ENCODE measurements around the gene CDPF1. TPM values are rescaled to one million over a fixed set of nuclear protein-coding genes. Genes with fewer than 3 reads are reported as not detected.

The CDPF1 gene
- polyA plus RNA-seq, 1 donor (not counting 4 experiments of a cell fraction or from before 2014, with no cell fraction given): 5.9 TPM

GRCh38 chr22:46245511-46245910 is 4.6 kb downstream of the CDPF1 start:
- TF ChIP-seq CTCF (optimal IDR thresholded peaks at IDR 0.05 in 1 of 3, IDR thresholded peaks at IDR 0.05 in 1 of 3, conservative IDR thresholded peaks at IDR 0.05 in 1 of 3; ENCODE audit: extremely low read depth in 1 of 3, insufficient read depth in 2 of 3, low read length in 3 of 3): peak in 1 of 3 experiments; percentile 3
- TF ChIP-seq EZH2 (IDR thresholded peaks at IDR 0.05; ENCODE audit: low read length): no peak
- Histone ChIP-seq H3K9me3 (ENCODE audit: control insufficient read depth, low read depth, low read length) (no peaks in the 10 kb centered on the region), H3K4me1 (ENCODE audit: control insufficient read depth, extremely low read depth, insufficient read depth, low read length) (peaks cover 3% of the 10 kb centered on the region), H4K20me1 (ENCODE audit: control insufficient read depth, extremely low read depth, insufficient read depth, low read length) (no peaks in the 10 kb centered on the region), H3K79me2 (ENCODE audit: control insufficient read depth, insufficient read depth, low read length) (no peaks in the 10 kb centered on the region), H2AFZ (ENCODE audit: control insufficient read depth, low read length) (no peak overlapping the region), H3K27me3 (ENCODE audit: control insufficient read depth, extremely low read depth, insufficient read depth, low read length) (no peaks in the 10 kb centered on the region), H3K4me2 (ENCODE audit: control insufficient read depth, extremely low read depth, insufficient read depth, low read depth, low read length) (no peak overlapping the region), H3K36me3 (ENCODE audit: control insufficient read depth in 2 of 2, extremely low read depth in 1 of 2, insufficient read depth in 2 of 2, low read length in 2 of 2) (peaks cover 0 to 4% of the 10 kb centered on the region in 2 experiments), H3K9me1 (ENCODE audit: control insufficient read depth, extremely low read depth, insufficient read depth, low read length) (no peaks in the 10 kb centered on the region), H3K27ac (ENCODE audit: control insufficient read depth, insufficient read depth, low read length) (no peak overlapping the region), H3K9ac (ENCODE audit: control insufficient read depth, extremely low read depth, insufficient read depth, low read length) (no peak overlapping the region), H3K4me3 (ENCODE audit: control insufficient read depth in 2 of 3, extremely low read depth in 1 of 3, insufficient read depth in 2 of 3, low read depth in 1 of 3, low read length in 3 of 3) (no peak overlapping the region)
- DNase-seq (ENCODE audit: low read depth, low spot score) (no peak), FAIRE-seq (no peak)
- dilution Hi-C loops (cut with MboI; ENCODE audit: extremely low pct_ligation_motif_present, low sequenced_read_pairs): no loop called here

- Histone ChIP-seq H3K4me2 (ENCODE audit: control insufficient read depth, extremely low read depth, insufficient read depth, low read depth, low read length) (no peak overlapping the region), H3K9me1 (ENCODE audit: control insufficient read depth, extremely low read depth, insufficient read depth, low read length) (no peaks in the 10 kb centered on the region), H4K20me1 (ENCODE audit: control insufficient read depth, extremely low read depth, insufficient read depth, low read length) (no peaks in the 10 kb centered on the region), H3K27ac (ENCODE audit: control insufficient read depth, insufficient read depth, low read length) (no peak overlapping the region), H3K4me3 (ENCODE audit: control insufficient read depth in 2 of 3, extremely low read depth in 1 of 3, insufficient read depth in 2 of 3, low read depth in 1 of 3, low read length in 3 of 3) (no peak overlapping the region), H3K9me3 (ENCODE audit: control insufficient read depth, low read depth, low read length) (no peaks in the 10 kb centered on the region), H2AFZ (ENCODE audit: control insufficient read depth, low read length) (no peak overlapping the region), H3K27me3 (ENCODE audit: control insufficient read depth, extremely low read depth, insufficient read depth, low read length) (no peaks in the 10 kb centered on the region), H3K9ac (ENCODE audit: control insufficient read depth, extremely low read depth, insufficient read depth, low read length) (no peak overlapping the region), H3K36me3 (ENCODE audit: control insufficient read depth in 2 of 2, extremely low read depth in 1 of 2, insufficient read depth in 2 of 2, low read length in 2 of 2) (peaks cover 0 to 4% of the 10 kb centered on the region in 2 experiments), H3K79me2 (ENCODE audit: control insufficient read depth, insufficient read depth, low read length) (no peaks in the 10 kb centered on the region), H3K4me1 (ENCODE audit: control insufficient read depth, extremely low read depth, insufficient read depth, low read length) (peaks cover 3% of the 10 kb centered on the region)
- TF ChIP-seq EZH2 (IDR thresholded peaks at IDR 0.05; ENCODE audit: low read length): no peak
- dilution Hi-C loops (cut with MboI; ENCODE audit: extremely low pct_ligation_motif_present, low sequenced_read_pairs): loop anchor here (5.0 kb wide), 1 partner anchor 97 kb away; no protein-coding TSS in a partner anchor
- DNase-seq (ENCODE audit: low read depth, low spot score) (no peak), FAIRE-seq (no peak)
These were observed 5.3 kb downstream of the CDPF1 start for GRCh38 chr22:46244771-46245170.

GRCh38 chr22:46242076-46242475 is 8.0 kb downstream of the CDPF1 start:
- Histone ChIP-seq H3K36me3 (ENCODE audit: control insufficient read depth in 2 of 2, extremely low read depth in 1 of 2, insufficient read depth in 2 of 2, low read length in 2 of 2) (peaks cover 0 to 5% of the 10 kb centered on the region in 2 experiments), H3K79me2 (ENCODE audit: control insufficient read depth, insufficient read depth, low read length) (no peaks in the 10 kb centered on the region), H3K9me1 (ENCODE audit: control insufficient read depth, extremely low read depth, insufficient read depth, low read length) (no peaks in the 10 kb centered on the region), H3K9me3 (ENCODE audit: control insufficient read depth, low read depth, low read length) (no peaks in the 10 kb centered on the region), H3K27ac (ENCODE audit: control insufficient read depth, insufficient read depth, low read length) (no peak overlapping the region), H2AFZ (ENCODE audit: control insufficient read depth, low read length) (no peak overlapping the region), H3K4me2 (ENCODE audit: control insufficient read depth, extremely low read depth, insufficient read depth, low read depth, low read length) (no peak overlapping the region), H3K4me3 (ENCODE audit: control insufficient read depth in 2 of 3, extremely low read depth in 1 of 3, insufficient read depth in 2 of 3, low read depth in 1 of 3, low read length in 3 of 3) (no peak overlapping the region), H3K27me3 (ENCODE audit: control insufficient read depth, extremely low read depth, insufficient read depth, low read length) (no peaks in the 10 kb centered on the region), H4K20me1 (ENCODE audit: control insufficient read depth, extremely low read depth, insufficient read depth, low read length) (no peaks in the 10 kb centered on the region), H3K4me1 (ENCODE audit: control insufficient read depth, extremely low read depth, insufficient read depth, low read length) (no peaks in the 10 kb centered on the region), H3K9ac (ENCODE audit: control insufficient read depth, extremely low read depth, insufficient read depth, low read length) (no peak overlapping the region)
- DNase-seq (ENCODE audit: low read depth, low spot score): no peak
- TF ChIP-seq EZH2 (IDR thresholded peaks at IDR 0.05; ENCODE audit: low read length) (no peak), CTCF (optimal IDR thresholded peaks at IDR 0.05 in 1 of 3, IDR thresholded peaks at IDR 0.05 in 1 of 3, conservative IDR thresholded peaks at IDR 0.05 in 1 of 3; ENCODE audit: extremely low read depth in 1 of 3, insufficient read depth in 2 of 3, low read length in 3 of 3) (no peak)
- dilution Hi-C loops (cut with MboI; ENCODE audit: extremely low pct_ligation_motif_present, low sequenced_read_pairs): loop anchor here (5.0 kb wide), 1 partner anchor 95 kb away; no protein-coding TSS in a partner anchor
- no peak for FAIRE-seq

Measured in keratinocyte (primary cell).